MM.1S (cell line): ENCODE data around the gene MPP3.

ENCODE experiments used
- EZH2 ChIP-seq: fragments of 300-600 bp; sonication (generic); optimal IDR thresholded peaks from 2 replicates; pipeline ENCODE3; 2017; ENCODE audit warnings: low read depth, mild to moderate bottlenecking, antibody characterized with exemption, low read length, mixed read lengths
- EZH2phosphoT487 ChIP-seq: fragments of 300-600 bp; sonication (generic); IDR thresholded peaks from 2 replicates; pipeline ENCODE4 v1.6.1; 2018; ENCODE audit warnings: antibody characterized with exemption, low read length
- TF ChIP-seq, protein P1 (sequence below): fragments of 300-600 bp; sonication (generic); IDR thresholded peaks from 2 replicates; pipeline ENCODE4 v1.5.1; 2016; ENCODE audit warnings: antibody characterized with exemption, low read length, mixed read lengths

DNA sequence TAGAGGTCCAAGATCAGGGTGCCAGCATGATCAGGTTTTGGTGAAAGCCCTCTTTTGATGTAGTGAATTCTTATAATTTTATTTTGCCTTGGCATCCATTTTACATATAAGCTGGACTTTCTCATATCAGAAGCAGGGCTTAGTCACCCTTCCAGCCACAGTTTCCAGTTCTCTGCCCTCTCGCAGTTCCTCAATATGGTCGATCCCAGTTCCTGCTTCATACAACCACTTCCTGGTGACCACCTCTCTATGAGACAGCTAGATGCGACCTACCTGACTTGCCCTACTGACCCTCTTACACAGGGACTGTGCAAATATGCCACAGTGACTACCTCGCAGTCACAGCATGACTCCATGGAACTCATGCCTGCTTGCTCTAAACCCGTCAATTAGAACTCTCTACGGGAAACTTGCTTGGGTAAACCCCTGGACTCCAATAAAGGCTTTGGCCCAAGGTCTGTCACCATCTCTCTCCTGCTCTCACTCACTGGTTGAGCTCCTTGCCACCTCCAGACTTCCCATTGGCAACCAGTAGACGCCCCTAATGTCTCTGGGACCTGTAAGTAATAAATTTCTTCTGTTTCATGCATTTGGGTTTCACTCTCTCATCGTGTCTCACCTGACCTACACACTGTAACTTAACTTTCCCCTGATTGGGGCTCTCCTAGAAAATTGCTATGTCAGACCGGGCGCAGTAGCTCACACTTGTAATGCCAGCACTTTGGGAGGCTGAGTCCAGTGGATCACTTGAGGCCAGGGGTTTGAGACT is 35.5 kb upstream of the MPP3 start:
- TF ChIP-seq EZH2 (no peak), EZH2phosphoT487 (no peak)
- TF ChIP-seq, protein P1, sequence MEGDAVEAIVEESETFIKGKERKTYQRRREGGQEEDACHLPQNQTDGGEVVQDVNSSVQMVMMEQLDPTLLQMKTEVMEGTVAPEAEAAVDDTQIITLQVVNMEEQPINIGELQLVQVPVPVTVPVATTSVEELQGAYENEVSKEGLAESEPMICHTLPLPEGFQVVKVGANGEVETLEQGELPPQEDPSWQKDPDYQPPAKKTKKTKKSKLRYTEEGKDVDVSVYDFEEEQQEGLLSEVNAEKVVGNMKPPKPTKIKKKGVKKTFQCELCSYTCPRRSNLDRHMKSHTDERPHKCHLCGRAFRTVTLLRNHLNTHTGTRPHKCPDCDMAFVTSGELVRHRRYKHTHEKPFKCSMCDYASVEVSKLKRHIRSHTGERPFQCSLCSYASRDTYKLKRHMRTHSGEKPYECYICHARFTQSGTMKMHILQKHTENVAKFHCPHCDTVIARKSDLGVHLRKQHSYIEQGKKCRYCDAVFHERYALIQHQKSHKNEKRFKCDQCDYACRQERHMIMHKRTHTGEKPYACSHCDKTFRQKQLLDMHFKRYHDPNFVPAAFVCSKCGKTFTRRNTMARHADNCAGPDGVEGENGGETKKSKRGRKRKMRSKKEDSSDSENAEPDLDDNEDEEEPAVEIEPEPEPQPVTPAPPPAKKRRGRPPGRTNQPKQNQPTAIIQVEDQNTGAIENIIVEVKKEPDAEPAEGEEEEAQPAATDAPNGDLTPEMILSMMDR: no peak
